Hematopoietic multipotent progenitor cell treated with erythropoietin and hydrocortisone succinate and interleukin-3 and kit ligand, for 17 days (in vitro differentiated cells): ENCODE measurements around the gene IFNAR2.
A peak's percentile ranks its signal among the peaks of the same experiment; 100 is the strongest.
"Not testable (repeated sequence)": the region's sequence is repeated elsewhere in the genome, so short reads cannot be mapped to it uniquely, and the experiment has no call there.

Experiments
- DNase-seq: peaks from one replicate; pipeline ENCODE4 v3.0.0-alpha.2; 2015; ENCODE audit warnings: low spot score

Gene IFNAR2

GRCh38 chr21:33214056-33214455 is 15.7 kb upstream of the IFNAR2 start:
- DNase-seq = no peak

- no peak for DNase-seq
Measured at GRCh38 chr21:33217138-33217520, 12.6 kb upstream of the IFNAR2 start.

- DNase-seq = no peak
Measured at GRCh38 chr21:33219300-33219699, 10.4 kb upstream of the IFNAR2 start.

GRCh38 chr21:33219954-33220353 is 9.8 kb upstream of the IFNAR2 start:
- no peak for DNase-seq

GRCh38 chr21:33225376-33225775 is 4.4 kb upstream of the IFNAR2 start:
- not testable (repeated sequence) for DNase-seq

- no peak for DNase-seq
Measured at GRCh38 chr21:33228455-33228854, 1.3 kb upstream of the IFNAR2 start.

GRCh38 chr21:33229099-33229783 is 497 bp upstream of the IFNAR2 start:
- DNase-seq = no peak

GRCh38 chr21:33230545-33231324 is 997 bp downstream of the IFNAR2 start:
- peak; percentile 21 for DNase-seq

GRCh38 chr21:33231526-33231925 is 1.8 kb downstream of the IFNAR2 start:
- no peak for DNase-seq

GRCh38 chr21:33232291-33233034 is 2.7 kb downstream of the IFNAR2 start:
- DNase-seq = no peak

- DNase-seq = no peak
Measured at GRCh38 chr21:33234635-33235520, 5.1 kb downstream of the IFNAR2 start.

GRCh38 chr21:33236013-33236686 is 6.4 kb downstream of the IFNAR2 start:
- no peak for DNase-seq

GRCh38 chr21:33236766-33237165 is 7.0 kb downstream of the IFNAR2 start:
- no peak for DNase-seq

GRCh38 chr21:33237486-33237885 is 7.7 kb downstream of the IFNAR2 start:
- DNase-seq = no peak

GRCh38 chr21:33238146-33238545 is 8.4 kb downstream of the IFNAR2 start:
- no peak for DNase-seq

- no peak for DNase-seq
Measured at GRCh38 chr21:33238565-33239255, 9.0 kb downstream of the IFNAR2 start.

GRCh38 chr21:33239559-33240127 is 9.9 kb downstream of the IFNAR2 start:
- DNase-seq = not testable (repeated sequence)

- no peak for DNase-seq
Measured at GRCh38 chr21:33240404-33240803, 10.7 kb downstream of the IFNAR2 start.

GRCh38 chr21:33241846-33242245 is 12.1 kb downstream of the IFNAR2 start:
- DNase-seq = no peak

- not testable (repeated sequence) for DNase-seq
Measured at GRCh38 chr21:33242846-33243245, 13.1 kb downstream of the IFNAR2 start.
